HepG2 (cell line): Measurements from ENCODE around the gene B3GNT9. TPM values are rescaled to one million over a fixed set of nuclear protein-coding genes. Genes with fewer than 3 reads are reported as not detected.

Source experiments
- ATAC-seq: fragments of 200-7000 bp; cut with Tn5 transposase; 3 replicates; pipeline ENCODE4 v1.9.1; 2020; ENCODE audit warnings: mild to moderate bottlenecking, moderate library complexity
- BruUV-seq: library from RNA; stranded (reverse); fragments of 400-500 nt; replicated peaks from 2 replicates; lab custom pipeline; 2021; lab: Mats Ljungman, UMichigan
- CTCF ChIA-PET: fragments of 300-600 bp; formaldehyde crosslinking; extraction: SDS; loops from one replicate; lab custom pipeline; 2021; ENCODE audit warnings: low total read pairs, inconsistent platforms, low intra/inter-chr PET ratio; lab: Yijun Ruan, JAX
- POLR2A ChIA-PET: fragments of 350-600 bp; sonication (Branson Sonifier 250); formaldehyde crosslinking; loops from one replicate; lab custom pipeline; 2020; ENCODE audit warnings: antibody characterized with exemption, inconsistent platforms; lab: Yijun Ruan, JAX
- DNase-seq: peaks from one replicate; pipeline ENCODE4 v3.0.0-alpha.2; 2015; ENCODE audit warnings: low spot score
- FAIRE-seq: peaks from 3 replicates; lab custom pipeline; 2011; peaks lifted over from hg19 to GRCh38; lab: Jason Lieb, UNC
- H2AFZ ChIP-seq: one replicate; pipeline ENCODE4 v1.6.1; 2011; ENCODE audit warnings: low read length, inconsistent platforms
- H3K27ac ChIP-seq: fragments of 300-600 bp; 3 replicates; pipeline ENCODE4 v1.8.0; 2011; ENCODE audit warnings: mixed run types, mild to moderate bottlenecking, mixed read lengths, low read length, inconsistent platforms; ENCODE audit not compliant: insufficient read depth; ENCODE audit errors: extremely low read length
- H3K27me3 ChIP-seq, 2 experiments: fragments of 200-600 bp in 1 of 2; 2 replicates in 1 of 2; 3 replicates in 1 of 2; pipeline versions ENCODE4 v1.6.0 to v1.8.0; 2011; ENCODE audit warnings: low read length in 2 of 2, mild to moderate bottlenecking in 2 of 2, moderate library complexity in 2 of 2, inconsistent platforms in 1 of 2; ENCODE audit not compliant: insufficient read depth in 2 of 2, control insufficient read depth in 1 of 2
- H3K36me3 ChIP-seq, 2 experiments: fragments of 200-600 bp in 1 of 2; replicated peaks in 1 of 2; 2 replicates in 1 of 2; 3 replicates in 1 of 2; pipeline versions ENCODE4 v1.5.1 to v1.8.0; 2011; ENCODE audit warnings: low read length in 2 of 2, inconsistent platforms in 1 of 2; ENCODE audit not compliant: insufficient read depth in 2 of 2, control insufficient read depth in 1 of 2
- H3K4me1 ChIP-seq: 2 replicates; pipeline ENCODE4 v1.5.1; 2012; ENCODE audit warnings: low read length, inconsistent platforms; ENCODE audit not compliant: insufficient read depth
- H3K4me2 ChIP-seq: 2 replicates; pipeline ENCODE4 v1.6.0; 2011; ENCODE audit warnings: low read depth, low read length, inconsistent platforms
- H3K4me3 ChIP-seq, 3 experiments: fragments of 200-600 bp in 1 of 3; sonication (generic), shearing (Covaris generic) in 1 of 3; replicated peaks in 1 of 3; 2 replicates each; pipeline ENCODE4 v1.5.1; 2011 to 2016; ENCODE audit warnings: low read length in 3 of 3, inconsistent platforms in 2 of 3, low read depth in 2 of 3, mild to moderate bottlenecking in 2 of 3, control low read depth in 1 of 3, mixed read lengths in 1 of 3; ENCODE audit not compliant: insufficient read depth in 1 of 3
- H3K79me2 ChIP-seq: one replicate; pipeline ENCODE4 v1.6.1; 2011; ENCODE audit warnings: low read length, inconsistent platforms; ENCODE audit not compliant: insufficient read depth
- H3K9ac ChIP-seq: 2 replicates; pipeline ENCODE4 v1.6.0; 2011; ENCODE audit warnings: mild to moderate bottlenecking, low read depth, low read length, inconsistent platforms; ENCODE audit not compliant: insufficient read depth
- H3K9me3 ChIP-seq: 2 replicates; pipeline ENCODE4 v1.5.1; 2012; ENCODE audit warnings: mild to moderate bottlenecking, low read length
- H4K20me1 ChIP-seq: 2 replicates; pipeline ENCODE4 v1.6.0; 2011; ENCODE audit warnings: inconsistent platforms, mild to moderate bottlenecking, low read length, moderate library complexity; ENCODE audit not compliant: insufficient read depth
- ATF7 ChIP-seq, 2 experiments: fragments of 450-650 bp in 1 of 2; sonication (generic) in 1 of 2; formaldehyde crosslinking in 1 of 2; IDR thresholded peaks; 2 replicates each; pipeline versions ENCODE4 v1.4.0 to v1.6.1; 2016 to 2020; ENCODE audit warnings: antibody characterized with exemption in 1 of 2, mild to moderate bottlenecking in 1 of 2, missing genetic modification reagents in 1 of 2
- DDIT3 ChIP-seq: sonication (generic); formaldehyde crosslinking; IDR thresholded peaks from 2 replicates; pipeline ENCODE4 v1.4.0; 2020; ENCODE audit warnings: mild to moderate bottlenecking, missing genetic modification reagents
- KLF16 ChIP-seq, 2 experiments: sonication (generic) in 1 of 2; formaldehyde crosslinking in 1 of 2; IDR thresholded peaks; 2 replicates each; pipeline versions ENCODE4 v1.6.1 to v1.8.0; 2016 to 2023; ENCODE audit warnings: missing genetic modification reagents in 2 of 2, missing compliant biosample characterization in 1 of 2
- MED13 ChIP-seq: sonication (generic); formaldehyde crosslinking; IDR thresholded peaks from 2 replicates; pipeline ENCODE4 v1.5.0; 2020; ENCODE audit warnings: missing genetic modification reagents
- NFE2L2 ChIP-seq: fragments of 150-350 bp; IDR thresholded peaks from 2 replicates; pipeline ENCODE4 v1.6.1; 2014; ENCODE audit warnings: low read length
- SMARCE1 ChIP-seq: fragments of 450-650 bp; IDR thresholded peaks from 2 replicates; pipeline ENCODE4 v1.6.1; 2017; ENCODE audit warnings: borderline replicate concordance
- STAG1 ChIP-seq: sonication (generic); formaldehyde crosslinking; IDR thresholded peaks from 2 replicates; pipeline ENCODE4 v1.4.0; 2020; ENCODE audit warnings: missing genetic modification reagents
- TAF1 ChIP-seq: sonication (generic); formaldehyde crosslinking; IDR thresholded peaks from 2 replicates; pipeline ENCODE4 v1.4.0; 2020; ENCODE audit warnings: missing genetic modification reagents
- ZBTB21 ChIP-seq: sonication (generic); formaldehyde crosslinking; IDR thresholded peaks from 2 replicates; pipeline ENCODE4 v1.4.0; 2020; ENCODE audit warnings: missing genetic modification reagents
- ZNF17 ChIP-seq: sonication (generic); formaldehyde crosslinking; IDR thresholded peaks from 2 replicates; pipeline ENCODE4 v1.5.0; 2020; ENCODE audit warnings: mild to moderate bottlenecking, missing genetic modification reagents
- ZNF281 ChIP-seq: sonication (generic); formaldehyde crosslinking; IDR thresholded peaks from 2 replicates; pipeline ENCODE4 v1.4.0; 2020; ENCODE audit warnings: missing genetic modification reagents, borderline replicate concordance
- ZNF83 ChIP-seq: sonication (generic); formaldehyde crosslinking; IDR thresholded peaks from 2 replicates; pipeline ENCODE4 v1.4.0; 2020; ENCODE audit warnings: missing genetic modification reagents, mild to moderate bottlenecking, borderline replicate concordance
- WGBS: methylation state at CpG from one replicate; pipeline ENCODE4 v1.1.6; 2017; ENCODE audit warnings: low lambda C conversion rate; 5-methylcytosine and 5-hydroxymethylcytosine counted together
- in situ Hi-C: cut with HindIII; loops from 2 replicates; pipeline ENCODE4 v1.10.0; 2017; ENCODE audit warnings: low pct_unique_long_range_greater_than_20kb; ENCODE audit not compliant: extremely low pct_ligation_motif_present
- intact Hi-C: fragments of 100-400 bp; cut with micrococcal nuclease; formaldehyde crosslinking; loops from one replicate; pipeline ENCODE4 v1.10.0; 2022; ENCODE audit not compliant: unreplicated experiment
- polyA plus RNA-seq, 8 experiments: library from polyadenylated mRNA; depleted of rRNA in 3 of 8; stranded (reverse) in 7 of 8; unstranded in 1 of 8; fragments of >200 nt; fragmentation: Illumina TruSeq in 4 of 8; extraction: Trizol in 4 of 8; gene quantifications; 2 replicates each; pipeline versions ENCODE4 v1.2.1 to v1.2.3, GENCODE V29; 2011 to 2016; ENCODE audit warnings: low read depth in 4 of 8, missing spikeins in 1 of 8, mixed read lengths in 1 of 8; ENCODE audit not compliant: insufficient read depth in 1 of 8
- total RNA-seq, 5 experiments: library from RNA; depleted of rRNA; stranded (reverse); fragments of >200 nt; fragmentation: Illumina TruSeq; extraction: Trizol; gene quantifications; 2 replicates each; pipeline ENCODE4 v1.2.3, GENCODE V29; 2016; ENCODE audit warnings: low read depth in 1 of 5
- TF ChIP-seq, protein P1 (sequence below): sonication (generic); formaldehyde crosslinking; IDR thresholded peaks from 2 replicates; pipeline ENCODE4 v1.5.0; 2020; ENCODE audit warnings: mild to moderate bottlenecking, missing genetic modification reagents, moderate library complexity
- TF ChIP-seq, protein P2 (sequence below): sonication (generic); formaldehyde crosslinking; IDR thresholded peaks from 2 replicates; pipeline ENCODE4 v1.4.0; 2020; ENCODE audit warnings: missing genetic modification reagents
- TF ChIP-seq, protein P3 (sequence below): sonication (generic); formaldehyde crosslinking; IDR thresholded peaks from 2 replicates; pipeline ENCODE4 v1.9.0; 2022; ENCODE audit warnings: missing genetic modification reagents, mild to moderate bottlenecking, borderline replicate concordance

The B3GNT9 gene
- total and polyA plus RNA-seq, 2 of the 13 experiments (the other 11 are each of a cell fraction or from before 2014, with no cell fraction given), result 1.5 to 3.1 TPM

- H3K79me2 ChIP-seq, result no peaks in the 10 kb centered on the region
- peaks cover 11 to 19% of the 10 kb centered on the region in 2 experiments; a peak in 4 of 5 replicates for H3K36me3 ChIP-seq
- POLR2A ChIA-PET, result interaction anchor here (1.1 to 2.4 kb wide), 2 partner anchors 11 to 70 kb away, joined by 3 to 9 read pairs; no protein-coding TSS in a partner anchor
- peaks cover 4% of the 10 kb centered on the region; the same call in 1 of the 2 replicates for H3K4me1 ChIP-seq
- FAIRE-seq (peak; percentile 15), ATAC-seq (no peak), DNase-seq (no peak)
- in situ Hi-C loops, result no loop called here
- H3K27ac ChIP-seq, result no peak overlapping the region
- no TSS peak for BruUV-seq
- intact Hi-C loops, result loop anchor here (1.0 kb wide), 2 partner anchors 82 to 123 kb away; no protein-coding TSS in a partner anchor
- CTCF ChIA-PET, result interaction anchor here (1.6 to 1.8 kb wide), 2 partner anchors 83 to 123 kb away, joined by 12 read pairs; no protein-coding TSS in a partner anchor
- no peaks in the 10 kb centered on the region for H3K9me3 ChIP-seq
- H4K20me1 ChIP-seq, result no peaks in the 10 kb centered on the region
- no peaks in the 10 kb centered on the region for H3K27me3 ChIP-seq
- no peak overlapping the region for H3K9ac ChIP-seq
- H2AFZ ChIP-seq, result no peak overlapping the region
- H3K4me3 ChIP-seq, result no peak overlapping the region
- H3K4me2 ChIP-seq, result no peak overlapping the region
- WGBS, result 96% methylated on average over 1 of the region's 1 CpG
- TF ChIP-seq, protein P1, sequence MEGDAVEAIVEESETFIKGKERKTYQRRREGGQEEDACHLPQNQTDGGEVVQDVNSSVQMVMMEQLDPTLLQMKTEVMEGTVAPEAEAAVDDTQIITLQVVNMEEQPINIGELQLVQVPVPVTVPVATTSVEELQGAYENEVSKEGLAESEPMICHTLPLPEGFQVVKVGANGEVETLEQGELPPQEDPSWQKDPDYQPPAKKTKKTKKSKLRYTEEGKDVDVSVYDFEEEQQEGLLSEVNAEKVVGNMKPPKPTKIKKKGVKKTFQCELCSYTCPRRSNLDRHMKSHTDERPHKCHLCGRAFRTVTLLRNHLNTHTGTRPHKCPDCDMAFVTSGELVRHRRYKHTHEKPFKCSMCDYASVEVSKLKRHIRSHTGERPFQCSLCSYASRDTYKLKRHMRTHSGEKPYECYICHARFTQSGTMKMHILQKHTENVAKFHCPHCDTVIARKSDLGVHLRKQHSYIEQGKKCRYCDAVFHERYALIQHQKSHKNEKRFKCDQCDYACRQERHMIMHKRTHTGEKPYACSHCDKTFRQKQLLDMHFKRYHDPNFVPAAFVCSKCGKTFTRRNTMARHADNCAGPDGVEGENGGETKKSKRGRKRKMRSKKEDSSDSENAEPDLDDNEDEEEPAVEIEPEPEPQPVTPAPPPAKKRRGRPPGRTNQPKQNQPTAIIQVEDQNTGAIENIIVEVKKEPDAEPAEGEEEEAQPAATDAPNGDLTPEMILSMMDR, result peak; percentile 33
- TF ChIP-seq ATF7 (IDR thresholded peaks at IDR 0.05), result peak; percentile 53; the same call in 1 of the 2 replicates
- no peak for TF ChIP-seq ATF7 (CRISPR knock-in tag; IDR thresholded peaks at IDR 0.05)
- TF ChIP-seq, protein P2, sequence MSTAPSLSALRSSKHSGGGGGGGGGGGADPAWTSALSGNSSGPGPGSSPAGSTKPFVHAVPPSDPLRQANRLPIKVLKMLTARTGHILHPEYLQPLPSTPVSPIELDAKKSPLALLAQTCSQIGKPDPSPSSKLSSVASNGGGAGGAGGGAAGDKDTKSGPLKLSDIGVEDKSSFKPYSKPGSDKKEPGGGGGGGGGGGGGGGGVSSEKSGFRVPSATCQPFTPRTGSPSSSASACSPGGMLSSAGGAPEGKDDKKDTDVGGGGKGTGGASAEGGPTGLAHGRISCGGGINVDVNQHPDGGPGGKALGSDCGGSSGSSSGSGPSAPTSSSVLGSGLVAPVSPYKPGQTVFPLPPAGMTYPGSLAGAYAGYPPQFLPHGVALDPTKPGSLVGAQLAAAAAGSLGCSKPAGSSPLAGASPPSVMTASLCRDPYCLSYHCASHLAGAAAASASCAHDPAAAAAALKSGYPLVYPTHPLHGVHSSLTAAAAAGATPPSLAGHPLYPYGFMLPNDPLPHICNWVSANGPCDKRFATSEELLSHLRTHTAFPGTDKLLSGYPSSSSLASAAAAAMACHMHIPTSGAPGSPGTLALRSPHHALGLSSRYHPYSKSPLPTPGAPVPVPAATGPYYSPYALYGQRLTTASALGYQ (CRISPR knock-in tag), result no peak
- no peak for TF ChIP-seq ZNF83 (CRISPR knock-in tag)
- no peak for TF ChIP-seq MED13
- peak; percentile 64 for TF ChIP-seq STAG1 (CRISPR knock-in tag)
- no peak for TF ChIP-seq ZNF281 (CRISPR knock-in tag)
- no peak for TF ChIP-seq TAF1 (CRISPR knock-in tag)
- TF ChIP-seq SMARCE1, result no peak
- no peak for TF ChIP-seq DDIT3 (CRISPR knock-in tag)
- TF ChIP-seq NFE2L2, result no peak
- TF ChIP-seq ZNF17 (CRISPR knock-in tag), result no peak
- TF ChIP-seq KLF16 (CRISPR knock-in tag; IDR thresholded peaks at IDR 0.05), result no peak
- no peak for TF ChIP-seq ZBTB21 (CRISPR knock-in tag)
- TF ChIP-seq, protein P3, sequence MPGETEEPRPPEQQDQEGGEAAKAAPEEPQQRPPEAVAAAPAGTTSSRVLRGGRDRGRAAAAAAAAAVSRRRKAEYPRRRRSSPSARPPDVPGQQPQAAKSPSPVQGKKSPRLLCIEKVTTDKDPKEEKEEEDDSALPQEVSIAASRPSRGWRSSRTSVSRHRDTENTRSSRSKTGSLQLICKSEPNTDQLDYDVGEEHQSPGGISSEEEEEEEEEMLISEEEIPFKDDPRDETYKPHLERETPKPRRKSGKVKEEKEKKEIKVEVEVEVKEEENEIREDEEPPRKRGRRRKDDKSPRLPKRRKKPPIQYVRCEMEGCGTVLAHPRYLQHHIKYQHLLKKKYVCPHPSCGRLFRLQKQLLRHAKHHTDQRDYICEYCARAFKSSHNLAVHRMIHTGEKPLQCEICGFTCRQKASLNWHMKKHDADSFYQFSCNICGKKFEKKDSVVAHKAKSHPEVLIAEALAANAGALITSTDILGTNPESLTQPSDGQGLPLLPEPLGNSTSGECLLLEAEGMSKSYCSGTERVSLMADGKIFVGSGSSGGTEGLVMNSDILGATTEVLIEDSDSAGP (CRISPR knock-in tag), result no peak
These were observed 50.1 kb downstream of the B3GNT9 start for GRCh38 chr16:67100569-67101310.
